Aorta (tissue), 5 donors: ENCODE data around the gene ASIC1. TPM values are rescaled to one million over a fixed set of nuclear protein-coding genes. Genes with fewer than 3 reads are reported as not detected.

Experiments
- ATAC-seq: fragments of 200-7000 bp; cut with Tn5 transposase; one replicate; pipeline ENCODE4 v1.9.1; 2022; ENCODE audit warnings: moderate library complexity; ENCODE audit not compliant: low FRiP score
- DNase-seq, 2 donors: peaks; one replicate each; pipeline ENCODE4 v3.0.0-alpha.2; 2020
- H3K27ac ChIP-seq, 2 donors: one replicate each; pipeline ENCODE4 v1.5.1; 2013; ENCODE audit warnings: low read length in 2 of 2, mild to moderate bottlenecking in 2 of 2, moderate library complexity in 2 of 2, control low read depth in 1 of 2, inconsistent platforms in 1 of 2, low read depth in 1 of 2
- H3K27me3 ChIP-seq, 2 donors: one replicate each; pipeline ENCODE4 v1.6.1; 2013; ENCODE audit warnings: control low read depth in 1 of 2, low read length in 1 of 2, mild to moderate bottlenecking in 1 of 2, moderate library complexity in 1 of 2; ENCODE audit not compliant: insufficient read depth in 2 of 2, control insufficient read depth in 1 of 2
- H3K36me3 ChIP-seq, 2 donors: one replicate each; pipeline ENCODE4 v1.6.1; 2013; ENCODE audit warnings: control low read depth in 1 of 2, low read length in 1 of 2, mild to moderate bottlenecking in 1 of 2; ENCODE audit not compliant: insufficient read depth in 2 of 2, control insufficient read depth in 1 of 2
- H3K4me1 ChIP-seq, 2 donors: one replicate each; pipeline ENCODE4 v1.6.1; 2013; ENCODE audit warnings: low read length in 2 of 2, control low read depth in 1 of 2, mild to moderate bottlenecking in 1 of 2, moderate library complexity in 1 of 2; ENCODE audit not compliant: insufficient read depth in 2 of 2, control insufficient read depth in 1 of 2
- H3K4me3 ChIP-seq, 2 donors: one replicate each; pipeline ENCODE4 v1.5.1; 2013; ENCODE audit warnings: low read length in 2 of 2, control low read depth in 1 of 2, mild to moderate bottlenecking in 1 of 2
- H3K9me3 ChIP-seq: one replicate; pipeline ENCODE4 v1.6.1; 2013; ENCODE audit warnings: mild to moderate bottlenecking, low read length; ENCODE audit not compliant: control insufficient read depth
- WGBS, 2 donors: extraction: QIAGEN DNeasy Blood & Tissue Kit; methylation state at CpG; one replicate each; pipeline ENCODE4 v1.1.7; 2013; 5-methylcytosine and 5-hydroxymethylcytosine counted together
- intact Hi-C, 2 donors: fragments of 100-400 bp; cut with DNase I; formaldehyde crosslinking; loops; one replicate each; pipeline versions ENCODE4 v1.14.2 to v1.15.0; 2022
- polyA plus RNA-seq, 2 donors: library from polyadenylated mRNA; stranded (reverse); fragments of 200-250 nt; gene quantifications; one replicate each; pipeline ENCODE4 v1.2.3, GENCODE V29; 2013
- total RNA-seq, 2 donors: library from RNA; stranded (reverse); fragmentation: NEBNext Ultra II Directional; extraction: Animal tissue kit (Norgen Biotek cat#: 25700); gene quantifications; one replicate each; pipeline ENCODE4 v1.2.1, GENCODE V29; 2021
- donor health status: healthy with polysubstance abuse.
- donor health status: Bipolar disorder and iron deficiency.
- donor health status: DM: no; HTN: no; CAD: no.
- donor health status: DM: no; HTN: no; CAD: no.
- donor health status: DM: yes; HTN: yes; CAD: no.

Gene ASIC1
- total and polyA plus RNA-seq, 4 donors, result 0.39 to 5.8 (median 1.2) TPM; not detected in 1

- Histone ChIP-seq H3K9me3 (no peaks in the 10 kb centered on the region), H3K27me3 (no peaks in the 10 kb centered on the region), H3K27ac (no peak overlapping the region), H3K36me3 (peaks cover 7 to 8% of the 10 kb centered on the region in 2 donors), H3K4me3 (no peak overlapping the region), H3K4me1 (no peaks in the 10 kb centered on the region)
- intact Hi-C loops, result no loop called here
- ATAC-seq (no peak), DNase-seq (no peak)
- 82 to 87% methylated on average over 8 of the region's 8 CpGs for WGBS, 2 donors
These were observed 45.4 kb downstream of the ASIC1 start for GRCh38 chr12:50102646-50103309.

- H3K4me1 ChIP-seq, result no peaks in the 10 kb centered on the region
- WGBS, 2 donors, result 90 to 94% methylated on average over 2 of the region's 2 CpGs
- ATAC-seq (no peak), DNase-seq (no peak)
- H3K4me3 ChIP-seq, result no peak overlapping the region
- H3K27ac ChIP-seq, result no peak overlapping the region
- intact Hi-C loops, result no loop called here
- H3K9me3 ChIP-seq, result no peaks in the 10 kb centered on the region
- H3K36me3 ChIP-seq, result peaks cover under 1 to 4% of the 10 kb centered on the region in 2 donors
- no peaks in the 10 kb centered on the region for H3K27me3 ChIP-seq
These were observed 46.0 kb downstream of the ASIC1 start for GRCh38 chr12:50103351-50103750.

GRCh38 chr12:50103767-50104321, 46.4 kb downstream of the ASIC1 start, which contains the start of gene GPD1:
TSS of gene GPD1 (plus strand) at chr12:50104008. CDS start at chr12:50104051, 43 bp downstream.
- H3K4me3 ChIP-seq, result no peak within 1 kb of the TSS
- H3K4me1 ChIP-seq, result no peaks in the 10 kb centered on the region
- WGBS, 2 donors, result 19 to 23% methylated on average over 13 of the region's 13 CpGs
- no peak within 1 kb of the TSS for H3K27ac ChIP-seq
- no peaks in the 10 kb centered on the region for H3K9me3 ChIP-seq
- DNase-seq, result peak; percentile 74 to 89
- no peaks in the 10 kb centered on the region for H3K27me3 ChIP-seq
- peak; percentile 67 for ATAC-seq
- intact Hi-C loops, result no loop called here
- peaks cover 0 to 2% of the 10 kb centered on the region in 2 donors for H3K36me3 ChIP-seq

GRCh38 chr12:50104417-50105366, 47.3 kb downstream of the ASIC1 start:
- Histone ChIP-seq H3K4me3 (no peak overlapping the region), H3K27ac (no peak overlapping the region), H3K9me3 (no peaks in the 10 kb centered on the region), H3K27me3 (no peaks in the 10 kb centered on the region), H3K4me1 (no peaks in the 10 kb centered on the region), H3K36me3 (peaks cover 0 to 2% of the 10 kb centered on the region in 2 donors)
- ATAC-seq (no peak), DNase-seq (no peak)
- intact Hi-C loops, result no loop called here
- 74 to 76% methylated on average over 14 of the region's 14 CpGs for WGBS, 2 donors

DNA sequence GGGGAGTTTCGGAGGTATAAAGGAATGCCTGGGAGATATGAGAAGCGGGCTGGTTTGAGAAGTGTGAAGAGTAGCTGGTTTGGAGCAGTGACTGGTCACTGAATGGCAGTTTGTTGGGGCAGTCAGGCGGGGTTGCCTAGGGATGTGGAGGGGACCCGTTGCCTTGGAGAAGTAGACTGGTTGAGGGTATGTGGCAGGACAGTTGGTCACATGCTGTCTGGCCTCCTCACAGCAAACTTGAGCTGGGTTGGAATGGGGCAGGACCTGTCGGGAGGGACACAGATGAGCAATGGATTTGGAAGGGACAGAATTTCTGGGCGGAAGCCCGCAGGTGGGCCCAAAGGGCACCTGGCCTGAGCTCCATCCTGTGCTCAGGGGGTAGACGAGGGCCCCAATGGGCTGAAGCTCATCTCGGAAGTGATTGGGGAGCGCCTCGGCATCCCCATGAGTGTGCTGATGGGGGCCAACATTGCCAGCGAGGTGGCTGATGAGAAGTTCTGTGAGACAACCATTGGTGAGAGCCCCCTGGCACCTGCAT, 48.6 kb downstream of the ASIC1 start:
- DNase-seq (no peak), ATAC-seq (no peak)
- Histone ChIP-seq H3K4me3 (no peak overlapping the region), H3K9me3 (no peaks in the 10 kb centered on the region), H3K27ac (no peak overlapping the region), H3K4me1 (no peaks in the 10 kb centered on the region), H3K36me3 (no peaks in the 10 kb centered on the region), H3K27me3 (no peaks in the 10 kb centered on the region)
- intact Hi-C loops, result no loop called here
- 94 to 97% methylated on average over 12 of the region's 12 CpGs for WGBS, 2 donors

DNA sequence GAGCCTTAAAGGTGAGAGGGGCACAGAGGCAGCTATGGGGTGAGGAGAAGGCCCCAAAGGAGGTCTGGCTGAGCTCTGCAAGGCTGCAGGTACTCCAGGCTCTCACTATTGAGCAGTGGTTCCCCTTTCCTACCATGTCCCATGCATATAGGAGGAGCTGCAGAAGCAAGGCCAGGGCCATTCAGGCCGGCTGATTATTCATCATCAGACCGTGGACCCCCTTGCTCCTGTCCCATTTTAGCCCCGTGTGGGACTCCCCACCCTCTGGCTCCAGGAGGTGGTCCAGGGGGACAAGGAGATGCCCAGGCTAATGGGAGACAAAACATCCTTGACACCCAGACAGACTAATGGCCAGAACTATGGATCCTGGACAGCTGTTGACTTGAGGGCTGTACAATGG, 49.5 kb downstream of the ASIC1 start:
- ATAC-seq (no peak), DNase-seq (no peak)
- H3K27me3 ChIP-seq, result no peaks in the 10 kb centered on the region
- no peaks in the 10 kb centered on the region for H3K36me3 ChIP-seq
- H3K4me3 ChIP-seq, result no peak overlapping the region
- no peaks in the 10 kb centered on the region for H3K4me1 ChIP-seq
- intact Hi-C loops, result no loop called here
- H3K27ac ChIP-seq, result no peak overlapping the region
- H3K9me3 ChIP-seq, result no peaks in the 10 kb centered on the region
- 87% methylated on average over 3 of the region's 3 CpGs for WGBS, 2 donors

- ATAC-seq (no peak), DNase-seq (no peak)
- H3K27ac ChIP-seq, result no peak overlapping the region
- 97% methylated on average over 17 of the region's 17 CpGs for WGBS, 2 donors
- H3K4me1 ChIP-seq, result no peaks in the 10 kb centered on the region
- intact Hi-C loops, result no loop called here
- no peaks in the 10 kb centered on the region for H3K9me3 ChIP-seq
- H3K36me3 ChIP-seq, result no peaks in the 10 kb centered on the region
- no peak overlapping the region for H3K4me3 ChIP-seq
- H3K27me3 ChIP-seq, result no peaks in the 10 kb centered on the region
These were observed 50.2 kb downstream of the ASIC1 start for GRCh38 chr12:50107416-50108268.

- no peak for ATAC-seq
- Histone ChIP-seq H3K36me3 (no peaks in the 10 kb centered on the region), H3K27me3 (no peaks in the 10 kb centered on the region), H3K27ac (peak overlapping the region in 1 of 2 donors; percentile 90), H3K4me3 (no peak overlapping the region), H3K9me3 (no peaks in the 10 kb centered on the region), H3K4me1 (peaks cover 0 to 2% of the 10 kb centered on the region in 2 donors)
- intact Hi-C loops, result no loop called here
- no peak for DNase-seq
- 83 to 94% methylated on average over 3 of the region's 3 CpGs for WGBS, 2 donors
These were observed 51.9 kb downstream of the ASIC1 start for GRCh38 chr12:50109319-50109718.
